Astrocyte (in vitro differentiated cells and primary cell): Measurements from ENCODE around the gene CMTM4.

Source experiments
- EZH2 ChIP-seq: IDR thresholded peaks from 2 replicates; pipeline ENCODE4 v1.6.1; 2012; ENCODE audit warnings: mild to moderate bottlenecking, low read length, inconsistent platforms; ENCODE audit not compliant: insufficient read depth
- TF ChIP-seq, protein P1 (sequence below): IDR thresholded peaks from 2 replicates; pipeline ENCODE4 v1.5.1; 2011; ENCODE audit warnings: low read depth, mild to moderate bottlenecking, inconsistent platforms, low read length, moderate library complexity; ENCODE audit not compliant: insufficient read depth

DNA sequence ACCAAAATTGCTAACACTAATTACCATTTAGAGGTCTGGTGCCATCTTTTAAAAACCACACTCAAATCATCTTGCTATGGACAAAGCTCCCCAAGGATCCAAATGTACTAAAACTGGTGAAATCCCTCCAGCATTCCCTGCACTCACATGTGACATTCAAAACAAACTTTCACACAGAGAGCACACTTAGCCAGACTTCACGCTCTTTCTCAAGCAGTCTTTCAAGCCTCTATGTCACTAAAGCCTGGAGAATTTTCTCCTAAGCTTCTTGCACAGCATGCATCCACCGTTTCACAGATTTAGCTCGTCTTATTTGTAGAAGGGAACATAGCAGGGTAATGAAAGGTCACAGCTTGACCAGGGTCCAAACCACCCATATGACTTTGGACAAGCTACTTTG, 72.8 kb downstream of the CMTM4 start:
- TF ChIP-seq, protein P1, sequence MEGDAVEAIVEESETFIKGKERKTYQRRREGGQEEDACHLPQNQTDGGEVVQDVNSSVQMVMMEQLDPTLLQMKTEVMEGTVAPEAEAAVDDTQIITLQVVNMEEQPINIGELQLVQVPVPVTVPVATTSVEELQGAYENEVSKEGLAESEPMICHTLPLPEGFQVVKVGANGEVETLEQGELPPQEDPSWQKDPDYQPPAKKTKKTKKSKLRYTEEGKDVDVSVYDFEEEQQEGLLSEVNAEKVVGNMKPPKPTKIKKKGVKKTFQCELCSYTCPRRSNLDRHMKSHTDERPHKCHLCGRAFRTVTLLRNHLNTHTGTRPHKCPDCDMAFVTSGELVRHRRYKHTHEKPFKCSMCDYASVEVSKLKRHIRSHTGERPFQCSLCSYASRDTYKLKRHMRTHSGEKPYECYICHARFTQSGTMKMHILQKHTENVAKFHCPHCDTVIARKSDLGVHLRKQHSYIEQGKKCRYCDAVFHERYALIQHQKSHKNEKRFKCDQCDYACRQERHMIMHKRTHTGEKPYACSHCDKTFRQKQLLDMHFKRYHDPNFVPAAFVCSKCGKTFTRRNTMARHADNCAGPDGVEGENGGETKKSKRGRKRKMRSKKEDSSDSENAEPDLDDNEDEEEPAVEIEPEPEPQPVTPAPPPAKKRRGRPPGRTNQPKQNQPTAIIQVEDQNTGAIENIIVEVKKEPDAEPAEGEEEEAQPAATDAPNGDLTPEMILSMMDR = no peak
- no peak for TF ChIP-seq EZH2
